Cardiac fibroblast (primary cell): Measurements from ENCODE around the gene DCAF10.
"Not testable (repeated sequence)": the region's sequence is repeated elsewhere in the genome, so short reads cannot be mapped to it uniquely, and the experiment has no call there.

Experiments
- DNase-seq, 2 donors: peaks; one replicate each; pipeline versions ENCODE4 v3.0.0 to v3.0.0-alpha.2; 2010; ENCODE audit warnings: low read depth in 2 of 2
- H3K4me3 ChIP-seq, 2 donors: replicated peaks in 1 of 2; 1 replicate in 1 of 2; 2 replicates in 1 of 2; pipeline ENCODE4 v1.5.1; 2011; ENCODE audit warnings: low read depth in 2 of 2, low read length in 2 of 2, mild to moderate bottlenecking in 2 of 2, moderate library complexity in 1 of 2
- TF ChIP-seq, protein P1 (sequence below): IDR thresholded peaks from one replicate; pipeline ENCODE4 v1.5.1; 2011; ENCODE audit warnings: low read depth, mild to moderate bottlenecking, low read length, inconsistent platforms

DCAF10 gene

DNA sequence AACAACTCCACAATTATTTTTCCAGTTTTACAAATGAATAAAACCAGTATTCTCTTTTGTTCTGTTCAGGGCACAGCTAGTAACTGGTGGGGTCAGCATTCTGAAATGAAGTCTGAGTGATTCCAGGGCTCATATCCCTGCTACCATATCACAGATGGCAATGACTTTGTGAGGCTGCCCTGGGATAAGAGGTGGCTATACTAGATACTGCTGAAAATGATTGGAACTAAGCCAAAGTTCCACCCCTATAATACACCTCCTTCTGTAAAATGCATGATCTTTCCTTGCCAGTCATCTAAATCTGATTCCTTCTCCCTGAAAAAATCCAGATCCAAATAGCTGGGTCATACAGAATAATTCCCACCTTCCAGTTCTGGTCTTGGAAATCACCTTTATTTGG lies 88.9 kb downstream of the DCAF10 start:
- TF ChIP-seq, protein P1, sequence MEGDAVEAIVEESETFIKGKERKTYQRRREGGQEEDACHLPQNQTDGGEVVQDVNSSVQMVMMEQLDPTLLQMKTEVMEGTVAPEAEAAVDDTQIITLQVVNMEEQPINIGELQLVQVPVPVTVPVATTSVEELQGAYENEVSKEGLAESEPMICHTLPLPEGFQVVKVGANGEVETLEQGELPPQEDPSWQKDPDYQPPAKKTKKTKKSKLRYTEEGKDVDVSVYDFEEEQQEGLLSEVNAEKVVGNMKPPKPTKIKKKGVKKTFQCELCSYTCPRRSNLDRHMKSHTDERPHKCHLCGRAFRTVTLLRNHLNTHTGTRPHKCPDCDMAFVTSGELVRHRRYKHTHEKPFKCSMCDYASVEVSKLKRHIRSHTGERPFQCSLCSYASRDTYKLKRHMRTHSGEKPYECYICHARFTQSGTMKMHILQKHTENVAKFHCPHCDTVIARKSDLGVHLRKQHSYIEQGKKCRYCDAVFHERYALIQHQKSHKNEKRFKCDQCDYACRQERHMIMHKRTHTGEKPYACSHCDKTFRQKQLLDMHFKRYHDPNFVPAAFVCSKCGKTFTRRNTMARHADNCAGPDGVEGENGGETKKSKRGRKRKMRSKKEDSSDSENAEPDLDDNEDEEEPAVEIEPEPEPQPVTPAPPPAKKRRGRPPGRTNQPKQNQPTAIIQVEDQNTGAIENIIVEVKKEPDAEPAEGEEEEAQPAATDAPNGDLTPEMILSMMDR, result no peak
- no peak overlapping the region for H3K4me3 ChIP-seq
- DNase-seq, result no peak

DNA sequence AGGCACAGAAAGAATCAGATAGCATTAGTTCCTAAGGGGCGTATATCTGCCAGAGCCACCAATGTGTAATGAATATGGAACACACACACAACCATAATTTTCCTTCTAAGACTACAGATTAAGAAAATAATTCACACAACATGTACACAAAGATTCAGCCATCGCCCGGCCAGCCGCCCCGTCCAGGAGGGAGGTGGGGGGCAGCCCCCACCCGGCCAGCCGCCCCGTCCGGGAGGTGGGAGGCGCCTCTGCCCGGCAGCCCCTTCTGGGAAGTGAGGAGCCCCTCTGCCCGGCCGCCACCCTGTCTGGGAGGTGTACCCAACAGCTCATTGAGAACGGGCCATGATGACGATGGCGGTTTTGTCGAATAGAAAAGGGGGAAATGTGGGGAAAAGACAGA lies 90.4 kb downstream of the DCAF10 start:
- not testable (repeated sequence) for DNase-seq, H3K4me3 ChIP-seq

DNA sequence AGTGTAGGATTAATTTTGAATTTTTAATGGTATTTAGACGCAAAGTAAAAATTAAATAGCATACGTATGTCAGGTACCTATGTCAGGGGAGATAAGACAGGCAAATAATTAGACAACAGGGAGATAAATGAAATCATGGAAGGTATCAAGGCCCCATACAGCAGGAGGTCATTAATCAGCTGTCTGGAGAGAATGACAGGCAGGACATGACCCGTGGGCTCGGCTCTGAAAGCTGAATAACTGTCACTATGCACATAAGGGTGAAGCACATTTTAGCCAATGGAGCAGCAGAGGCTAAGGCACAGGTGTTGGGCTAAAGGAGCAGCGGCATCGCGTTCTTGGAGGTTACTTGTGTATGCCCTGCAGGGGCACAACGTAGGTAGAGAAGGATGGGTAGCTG lies 91.5 kb downstream of the DCAF10 start:
- H3K4me3 ChIP-seq, result no peak overlapping the region
- no peak for DNase-seq
- TF ChIP-seq, protein P1, result no peak

DNA sequence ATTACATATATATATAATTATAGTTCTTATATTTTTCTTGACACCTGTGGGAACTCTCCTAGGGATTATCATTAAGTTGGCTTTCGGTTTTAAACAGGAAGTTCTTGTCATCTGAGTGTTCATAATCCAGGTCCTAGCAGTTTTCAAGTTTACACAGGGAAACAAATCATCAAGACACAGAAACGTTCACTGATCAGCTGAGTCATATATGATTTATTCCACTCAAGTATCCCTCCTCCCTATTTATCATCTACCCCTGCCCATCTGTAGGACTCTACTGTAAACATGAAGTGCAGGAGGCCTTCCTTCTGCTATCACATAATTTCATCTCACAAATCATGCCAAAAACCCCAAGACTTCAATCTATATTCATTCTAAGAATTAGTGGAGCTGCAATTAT lies 97.1 kb downstream of the DCAF10 start:
- TF ChIP-seq, protein P1, result no peak
- H3K4me3 ChIP-seq, result no peak overlapping the region
- DNase-seq, result no peak

DNA sequence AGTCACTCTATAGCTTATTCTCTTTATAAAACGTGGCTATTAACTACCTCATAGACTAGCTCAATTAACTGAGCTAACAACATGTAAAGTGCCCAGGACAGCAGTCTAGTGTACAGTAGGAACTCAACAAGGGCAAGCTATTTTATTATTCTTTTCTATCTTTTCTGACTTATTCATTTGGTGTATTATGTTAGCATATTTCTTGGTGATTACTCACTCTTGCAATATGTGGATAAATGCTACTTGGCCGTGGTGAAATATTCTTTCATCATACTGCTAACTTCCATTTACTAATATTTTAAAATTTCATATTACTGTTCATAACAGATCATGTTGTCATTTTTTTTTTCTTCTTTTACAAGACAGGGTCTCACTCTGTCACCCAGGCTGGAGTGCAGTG lies 98.4 kb downstream of the DCAF10 start:
- H3K4me3 ChIP-seq, result no peak overlapping the region
- peak in 1 of 2 donors; percentile 68 for DNase-seq
- TF ChIP-seq, protein P1, result no peak

DNA sequence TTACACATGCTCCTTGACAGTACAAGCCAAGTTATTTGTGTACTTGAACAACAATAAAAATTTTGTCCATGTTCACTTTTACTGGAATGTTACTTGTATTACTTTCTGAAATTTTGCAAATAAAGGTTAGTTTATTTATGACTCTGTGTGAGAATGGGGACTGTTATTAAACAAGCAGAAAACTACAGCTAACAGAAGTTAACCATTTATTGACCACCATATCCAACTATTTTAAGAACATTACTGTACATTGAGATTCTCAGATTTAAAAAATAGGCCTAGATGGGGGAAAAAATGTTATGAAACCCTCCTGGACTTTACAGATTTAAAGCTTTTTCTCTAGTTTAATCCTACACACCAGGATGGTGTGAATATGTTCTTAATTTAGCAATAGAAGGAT lies 101.5 kb downstream of the DCAF10 start:
- H3K4me3 ChIP-seq, result peak overlapping the region in 1 of 2 donors; percentile 68
- TF ChIP-seq, protein P1, result no peak
- DNase-seq, result no peak

DNA sequence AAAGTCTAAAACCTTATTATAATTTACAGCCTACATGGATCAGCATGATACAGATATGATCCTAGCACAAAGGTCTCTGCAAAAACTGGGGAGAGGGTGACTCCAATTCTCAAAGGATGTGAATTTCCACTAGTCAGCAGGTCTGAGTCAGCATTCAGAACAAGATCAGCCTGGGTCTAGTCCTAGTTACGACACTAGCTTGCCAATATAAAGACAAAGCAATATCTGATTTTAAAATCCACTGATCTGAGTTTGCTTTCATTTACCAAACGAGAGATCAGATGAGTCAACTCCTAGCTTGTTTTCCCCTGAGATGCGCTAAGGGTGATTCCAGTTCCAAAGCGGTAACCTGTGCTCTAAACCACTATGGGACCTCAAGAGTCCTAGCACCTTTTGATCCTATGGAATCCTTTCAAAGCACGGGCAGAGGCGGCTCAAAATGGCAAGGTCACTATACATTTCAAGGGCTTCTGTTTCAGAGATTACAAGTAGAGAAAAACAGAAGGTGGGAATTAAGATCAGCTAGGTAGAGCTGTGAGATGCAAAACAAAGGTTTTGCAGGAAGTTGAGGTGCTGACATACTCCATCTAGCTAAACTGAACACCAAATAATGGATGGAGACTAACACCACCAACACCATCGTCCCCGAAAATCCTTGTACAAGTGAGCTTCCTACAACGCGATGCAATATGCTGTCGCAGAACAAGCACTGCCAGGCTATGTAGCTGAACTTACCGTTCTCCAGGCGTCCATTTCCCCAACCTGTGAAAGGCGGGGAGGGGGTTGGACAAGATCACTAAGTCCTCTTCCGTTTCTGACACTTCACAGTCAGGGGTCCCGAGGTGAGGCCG lies 102.4 kb downstream of the DCAF10 start:
- TF ChIP-seq, protein P1, result no peak
- peak; percentile 41 to 71 for DNase-seq
- peak overlapping the region; percentile 68 to 72 for H3K4me3 ChIP-seq
